Mucosa of descending colon (tissue), 3 donors: ENCODE data around the gene PDE10A. TPM values are rescaled to one million over a fixed set of nuclear protein-coding genes. Genes with fewer than 3 reads are reported as not detected.

Source experiments
- ATAC-seq: fragments of 200-7000 bp; cut with Tn5 transposase; one replicate; pipeline ENCODE4 v1.9.1; 2020; ENCODE audit warnings: mild to moderate bottlenecking, moderate library complexity
- DNase-seq, 3 donors: peaks; one replicate each; pipeline ENCODE4 v3.0.0-alpha.2; 2020
- H3K36me3 ChIP-seq: fragments of 200-600 bp; one replicate; pipeline ENCODE4 v1.8.0; 2021; ENCODE audit warnings: low read depth, mild to moderate bottlenecking
- H3K4me1 ChIP-seq: fragments of 200-600 bp; one replicate; pipeline ENCODE4 v1.8.0; 2021; ENCODE audit warnings: low read depth, mild to moderate bottlenecking
- H3K4me3 ChIP-seq: fragments of 200-600 bp; one replicate; pipeline ENCODE4 v1.8.0; 2021; ENCODE audit warnings: mild to moderate bottlenecking
- H3K9me3 ChIP-seq: fragments of 200-600 bp; one replicate; pipeline ENCODE4 v1.8.0; 2021; ENCODE audit warnings: mild to moderate bottlenecking
- CTCF ChIP-seq: fragments of 200-600 bp; IDR thresholded peaks from one replicate; pipeline ENCODE4 v1.8.0; 2022; ENCODE audit warnings: antibody characterized with exemption, mild to moderate bottlenecking
- intact Hi-C, 2 donors: fragments of 100-400 bp; cut with DNase I in 1 of 2; cut with micrococcal nuclease in 1 of 2; formaldehyde crosslinking; loops; one replicate each; pipeline versions ENCODE4 v1.11.0 to v1.11.1; 2022; cut with DNase I, micrococcal nuclease
- total RNA-seq, 3 donors: library from RNA; stranded (reverse); fragmentation: NEBNext Ultra II Directional in 2 of 3; extraction: Animal tissue kit (Norgen Biotek cat#: 25700) in 2 of 3; gene quantifications; one replicate each; pipeline versions ENCODE4 v1.2.1 to v1.2.4, GENCODE V29; 2021 to 2023
- donor health status: DM: no; HTN: no; CAD: no; lungs with moderate emphysema.
- donor health status: DM: no; HTN: no; CAD: no.
- donor health status: DM: no; HTN: yes; CAD: no.

Gene PDE10A
- total RNA-seq, 3 donors from 2014 or later: 1.7 to 18.0 (median 1.7) TPM

GRCh38 chr6:165695722-165696515, 32.9 kb upstream of the PDE10A start:
- no peak for ATAC-seq
- Histone ChIP-seq H3K4me3 (no peak overlapping the region), H3K4me1 (no peaks in the 10 kb centered on the region), H3K36me3 (no peaks in the 10 kb centered on the region), H3K9me3 (no peaks in the 10 kb centered on the region)
- no peak for TF ChIP-seq CTCF
- intact Hi-C loops: no loop called here
- DNase-seq: no peak

- Histone ChIP-seq H3K4me1 (no peaks in the 10 kb centered on the region), H3K9me3 (no peaks in the 10 kb centered on the region), H3K4me3 (no peak overlapping the region), H3K36me3 (no peaks in the 10 kb centered on the region)
- ATAC-seq (no peak), DNase-seq (no peak)
- intact Hi-C loops: no loop called here
- no peak for TF ChIP-seq CTCF
Observed at GRCh38 chr6:165694296-165694695, 31.3 kb upstream of the PDE10A start.

GRCh38 chr6:165692106-165692653, 29.1 kb upstream of the PDE10A start:
- intact Hi-C loops: no loop called here
- Histone ChIP-seq H3K4me3 (no peak overlapping the region), H3K36me3 (no peaks in the 10 kb centered on the region), H3K9me3 (no peaks in the 10 kb centered on the region), H3K4me1 (no peaks in the 10 kb centered on the region)
- ATAC-seq: no peak
- no peak for DNase-seq
- TF ChIP-seq CTCF: no peak

- ATAC-seq (no peak), DNase-seq (no peak)
- TF ChIP-seq CTCF: no peak
- intact Hi-C loops: no loop called here
- Histone ChIP-seq H3K36me3 (no peaks in the 10 kb centered on the region), H3K4me3 (no peak overlapping the region), H3K9me3 (no peaks in the 10 kb centered on the region), H3K4me1 (no peaks in the 10 kb centered on the region)
Observed at GRCh38 chr6:165689699-165690098, 26.7 kb upstream of the PDE10A start.

GRCh38 chr6:165686596-165687365, 23.7 kb upstream of the PDE10A start:
- Histone ChIP-seq H3K4me3 (no peak overlapping the region), H3K36me3 (no peaks in the 10 kb centered on the region), H3K9me3 (no peaks in the 10 kb centered on the region), H3K4me1 (no peaks in the 10 kb centered on the region)
- ATAC-seq: no peak
- DNase-seq: no peak
- intact Hi-C loops: no loop called here
- no peak for TF ChIP-seq CTCF
